ENCODE data around the gene EGFR. TPM values are rescaled to one million over a fixed set of nuclear protein-coding genes. Genes with fewer than 3 reads are reported as not detected.

EGFR gene
- total and polyA plus RNA-seq, 11 donors: 2.3 to 29.6 (median 7.0) TPM

GRCh38 chr7:55050281-55050680 lies 31.5 kb downstream of the EGFR start:
- peaks cover 0 to 41% (median 16%) of the 10 kb centered on the region in 12 donors for H3K4me1 ChIP-seq
- intact Hi-C loops (cut with DNase I): no loop called here
- WGBS, 4 donors: 78 to 85% (median 82%) methylated on average over 5 of the region's 5 CpGs

DNA sequence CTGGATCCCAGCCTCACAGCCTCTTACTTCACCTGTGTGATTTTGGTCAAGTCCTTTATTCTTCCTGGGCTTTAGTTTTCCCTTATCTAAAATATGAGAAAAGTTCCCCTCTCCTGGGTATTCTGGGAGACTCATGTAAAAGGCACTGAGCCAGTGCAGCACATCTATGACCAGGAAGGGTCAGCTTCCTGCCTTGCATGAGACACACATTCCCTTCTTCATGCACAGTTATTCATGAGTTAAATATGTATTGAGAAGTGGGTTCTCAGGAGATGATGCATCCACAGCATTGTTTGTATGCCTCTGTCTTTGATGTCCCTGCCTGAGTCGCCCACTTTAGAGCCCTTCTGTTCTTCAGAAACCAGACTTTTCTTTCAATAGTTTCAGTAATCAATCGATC lies 33.3 kb downstream of the EGFR start:
- intact Hi-C loops (cut with DNase I): no loop called here
- H3K27ac ChIP-seq: no peak overlapping the region

More at GRCh38 chr7:55050281-55050680, 31.5 kb downstream of the EGFR start:
- no peak for TF ChIP-seq POLR2A (IDR thresholded peaks at IDR 0.05)
- TF ChIP-seq, protein P1, sequence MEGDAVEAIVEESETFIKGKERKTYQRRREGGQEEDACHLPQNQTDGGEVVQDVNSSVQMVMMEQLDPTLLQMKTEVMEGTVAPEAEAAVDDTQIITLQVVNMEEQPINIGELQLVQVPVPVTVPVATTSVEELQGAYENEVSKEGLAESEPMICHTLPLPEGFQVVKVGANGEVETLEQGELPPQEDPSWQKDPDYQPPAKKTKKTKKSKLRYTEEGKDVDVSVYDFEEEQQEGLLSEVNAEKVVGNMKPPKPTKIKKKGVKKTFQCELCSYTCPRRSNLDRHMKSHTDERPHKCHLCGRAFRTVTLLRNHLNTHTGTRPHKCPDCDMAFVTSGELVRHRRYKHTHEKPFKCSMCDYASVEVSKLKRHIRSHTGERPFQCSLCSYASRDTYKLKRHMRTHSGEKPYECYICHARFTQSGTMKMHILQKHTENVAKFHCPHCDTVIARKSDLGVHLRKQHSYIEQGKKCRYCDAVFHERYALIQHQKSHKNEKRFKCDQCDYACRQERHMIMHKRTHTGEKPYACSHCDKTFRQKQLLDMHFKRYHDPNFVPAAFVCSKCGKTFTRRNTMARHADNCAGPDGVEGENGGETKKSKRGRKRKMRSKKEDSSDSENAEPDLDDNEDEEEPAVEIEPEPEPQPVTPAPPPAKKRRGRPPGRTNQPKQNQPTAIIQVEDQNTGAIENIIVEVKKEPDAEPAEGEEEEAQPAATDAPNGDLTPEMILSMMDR (IDR thresholded peaks at IDR 0.05): no peak
- Histone ChIP-seq H3K27ac (no peak overlapping the region), H3K27me3 (no peaks in the 10 kb centered on the region), H3K4me3 (no peak overlapping the region), H3K36me3 (no peaks in the 10 kb centered on the region), H3K9me3 (no peaks in the 10 kb centered on the region)
- ATAC-seq: no peak
- no peak for DNase-seq

DNA sequence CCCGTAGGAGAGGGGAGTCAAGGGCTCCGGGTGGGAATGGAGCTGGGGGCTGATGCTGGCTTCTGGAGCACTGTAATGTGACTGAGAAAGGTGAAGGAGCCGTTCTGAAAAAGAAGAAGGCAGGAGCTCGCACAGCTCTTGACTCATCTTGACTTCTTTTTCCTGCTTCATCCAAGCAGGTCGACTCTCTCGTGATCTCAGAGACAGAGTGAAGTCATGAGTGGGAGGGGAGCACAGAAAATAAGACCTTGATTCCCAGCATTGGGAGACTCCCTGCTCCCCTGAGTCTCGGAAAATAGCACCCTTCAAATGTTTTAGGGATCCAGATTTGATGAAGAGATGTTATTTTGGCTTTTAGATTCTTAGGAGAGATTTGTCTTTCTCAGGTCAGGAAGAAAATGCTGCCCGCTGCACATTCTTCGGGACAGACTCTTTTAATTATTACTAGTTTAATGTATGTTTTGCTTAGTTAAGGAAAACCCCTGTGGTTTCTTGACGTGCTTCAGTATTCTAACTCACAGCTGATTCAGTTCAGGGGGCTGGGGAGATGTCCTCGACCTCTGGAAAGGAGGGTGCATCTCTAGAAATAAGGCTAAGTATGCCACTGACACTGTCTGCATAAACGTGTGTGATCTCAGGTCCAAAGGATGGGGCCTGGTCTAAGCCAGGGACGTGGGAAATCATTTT lies 34.1 kb downstream of the EGFR start:
- intact Hi-C loops (cut with DNase I): no loop called here

More for the DNA sequence above, 33.3 kb downstream of the EGFR start:
- ATAC-seq (no peak), DNase-seq (no peak)
- no peaks in the 10 kb centered on the region for H3K36me3 ChIP-seq
- H3K4me3 ChIP-seq: no peak overlapping the region
- H3K9me3 ChIP-seq: no peaks in the 10 kb centered on the region
- no peak for TF ChIP-seq POLR2A (IDR thresholded peaks at IDR 0.05)
- TF ChIP-seq, protein P1 (IDR thresholded peaks at IDR 0.05): no peak
- H3K4me1 ChIP-seq: peaks cover 0 to 53% (median 16%) of the 10 kb centered on the region in 12 donors
- 89 to 94% (median 92%) methylated on average over 2 of the region's 2 CpGs for WGBS, 4 donors
- no peaks in the 10 kb centered on the region for H3K27me3 ChIP-seq

More for the DNA sequence above, 34.1 kb downstream of the EGFR start:
- no peak for TF ChIP-seq POLR2A (IDR thresholded peaks at IDR 0.05)
- TF ChIP-seq, protein P1 (IDR thresholded peaks at IDR 0.05): no peak
- H3K4me3 ChIP-seq: no peak overlapping the region
- peak overlapping the region in 3 of 12 donors; percentile 11 to 66 (median 52) for H3K27ac ChIP-seq
- H3K4me1 ChIP-seq: peaks cover 0 to 58% (median 16%) of the 10 kb centered on the region in 12 donors
- 81 to 87% (median 83%) methylated on average over 13 of the region's 13 CpGs for WGBS, 4 donors
- ATAC-seq: no peak
- no peaks in the 10 kb centered on the region for H3K9me3 ChIP-seq
- H3K36me3 ChIP-seq: no peaks in the 10 kb centered on the region
- no peak for DNase-seq
- H3K27me3 ChIP-seq: no peaks in the 10 kb centered on the region

All from heart left ventricle (tissue), 16 donors.